ENCODE measurements around the gene RARRES1.

GRCh38 chr3:158773845-158774830 lies 41.9 kb upstream of the RARRES1 start:
- TF ChIP-seq CTCF (IDR thresholded peaks at IDR 0.05), result no peak
- no peak for TF ChIP-seq POLR2A (IDR thresholded peaks at IDR 0.05)

Measured in testis (tissue), 2 donors.